H9 (cell line): ENCODE data around the gene ARPP19. TPM values are rescaled to one million over a fixed set of nuclear protein-coding genes. Genes with fewer than 3 reads are reported as not detected.
A peak's percentile ranks its signal among the peaks of the same experiment; 100 is the strongest.

Source experiments
- DNase-seq: peaks from one replicate; pipeline ENCODE4 v3.0.0-alpha.2; 2017
- H2AFZ ChIP-seq: one replicate; pipeline ENCODE4 v1.6.1; 2013; ENCODE audit warnings: mild to moderate bottlenecking, low read length, control low read depth, moderate library complexity
- H2AK5ac ChIP-seq: 2 replicates; pipeline ENCODE4 v1.6.1; 2013; ENCODE audit warnings: low read length, control low read depth, mixed read lengths; ENCODE audit not compliant: insufficient read length
- H2BK120ac ChIP-seq: one replicate; pipeline ENCODE4 v1.6.1; 2013; ENCODE audit warnings: low read depth, mild to moderate bottlenecking, low read length, control low read depth, inconsistent platforms; ENCODE audit not compliant: poor library complexity, severe bottlenecking
- H2BK12ac ChIP-seq: 2 replicates; pipeline ENCODE4 v1.6.1; 2013; ENCODE audit warnings: low read length, control low read depth, mixed read lengths, low read depth; ENCODE audit not compliant: insufficient read length
- H2BK15ac ChIP-seq: 2 replicates; pipeline ENCODE4 v1.6.1; 2013; ENCODE audit warnings: low read depth, low read length, control low read depth
- H2BK20ac ChIP-seq: one replicate; pipeline ENCODE4 v1.6.1; 2013; ENCODE audit warnings: low read depth, mild to moderate bottlenecking, low read length, control low read depth, inconsistent platforms; ENCODE audit not compliant: poor library complexity, severe bottlenecking
- H2BK5ac ChIP-seq: 2 replicates; pipeline ENCODE4 v1.6.1; 2013; ENCODE audit warnings: low read length, control low read depth, mixed read lengths; ENCODE audit not compliant: insufficient read length
- H3K14ac ChIP-seq: 2 replicates; pipeline ENCODE4 v1.6.1; 2013; ENCODE audit warnings: low read length, control low read depth; ENCODE audit not compliant: insufficient read depth
- H3K18ac ChIP-seq: 2 replicates; pipeline ENCODE4 v1.6.1; 2013; ENCODE audit warnings: low read depth, mild to moderate bottlenecking, mixed read lengths, low read length, control low read depth; ENCODE audit not compliant: insufficient read length
- H3K23ac ChIP-seq: 2 replicates; pipeline ENCODE4 v1.6.1; 2013; ENCODE audit warnings: low read length, control low read depth, mixed read lengths, low read depth; ENCODE audit not compliant: insufficient read length
- H3K23me2 ChIP-seq: 2 replicates; pipeline ENCODE4 v1.6.1; 2013; ENCODE audit warnings: low read depth, mild to moderate bottlenecking, mixed read lengths, low read length, control low read depth; ENCODE audit not compliant: insufficient read length, poor library complexity, severe bottlenecking
- H3K27ac ChIP-seq: 2 replicates; pipeline ENCODE4 v1.5.1; 2013; ENCODE audit warnings: low read length, control low read depth, mixed read lengths, low read depth; ENCODE audit not compliant: insufficient read length
- H3K27me3 ChIP-seq: 2 replicates; pipeline ENCODE4 v1.6.1; 2013; ENCODE audit warnings: low read length, control low read depth, inconsistent platforms; ENCODE audit not compliant: insufficient read depth
- H3K4ac ChIP-seq: 2 replicates; pipeline ENCODE4 v1.6.1; 2013; ENCODE audit warnings: low read depth, mild to moderate bottlenecking, control low read depth, inconsistent platforms, low read length, moderate library complexity
- H3K4me1 ChIP-seq: 2 replicates; pipeline ENCODE4 v1.6.1; 2013; ENCODE audit warnings: low read length, control low read depth, inconsistent platforms; ENCODE audit not compliant: insufficient read depth
- H3K4me2 ChIP-seq: 2 replicates; pipeline ENCODE4 v1.6.1; 2013; ENCODE audit warnings: low read length, control low read depth, mixed read lengths; ENCODE audit not compliant: insufficient read length, insufficient read depth
- H3K56ac ChIP-seq: 2 replicates; pipeline ENCODE4 v1.6.1; 2013; ENCODE audit warnings: low read depth, mild to moderate bottlenecking, mixed read lengths, low read length, control low read depth; ENCODE audit not compliant: insufficient read length
- H3K79me1 ChIP-seq: 2 replicates; pipeline ENCODE4 v1.6.1; 2013; ENCODE audit warnings: low read depth, mild to moderate bottlenecking, moderate library complexity, low read length, control low read depth, inconsistent platforms; ENCODE audit not compliant: insufficient read depth, poor library complexity, severe bottlenecking
- H3K79me2 ChIP-seq: 2 replicates; pipeline ENCODE4 v1.6.1; 2013; ENCODE audit warnings: low read length, control low read depth, inconsistent platforms; ENCODE audit not compliant: insufficient read depth
- H3K9ac ChIP-seq: 2 replicates; pipeline ENCODE4 v1.6.1; 2013; ENCODE audit warnings: low read length, control low read depth, mixed read lengths; ENCODE audit not compliant: insufficient read length; ENCODE audit errors: extremely low read depth
- H3K9me3 ChIP-seq: one replicate; pipeline ENCODE4 v1.6.1; 2013; ENCODE audit warnings: low read depth, low read length, inconsistent platforms; ENCODE audit not compliant: control insufficient read depth
- H3T11ph ChIP-seq: one replicate; pipeline ENCODE4 v1.6.1; 2013; ENCODE audit warnings: mild to moderate bottlenecking, low read length, control low read depth, inconsistent platforms
- H4K20me1 ChIP-seq: one replicate; pipeline ENCODE4 v1.6.1; 2013; ENCODE audit not compliant: control insufficient read depth, insufficient read length, insufficient read depth
- H4K5ac ChIP-seq: 2 replicates; pipeline ENCODE4 v1.6.1; 2013; ENCODE audit warnings: low read depth, mild to moderate bottlenecking, mixed read lengths, low read length, control low read depth; ENCODE audit not compliant: insufficient read length
- H4K8ac ChIP-seq: replicated peaks from 2 replicates; pipeline ENCODE4 v1.6.1; 2013; ENCODE audit warnings: low read length, control low read depth, mixed read lengths, low read depth; ENCODE audit not compliant: insufficient read length
- H4K91ac ChIP-seq: 2 replicates; pipeline ENCODE4 v1.6.1; 2013; ENCODE audit warnings: low read depth, mild to moderate bottlenecking, moderate library complexity, mixed read lengths, low read length, control low read depth; ENCODE audit not compliant: insufficient read length
- H3K27ac Mint-ChIP-seq, 3 experiments: 2 replicates in 2 of 3; 3 replicates in 1 of 3; pipeline ENCODE4 v1.8.0; 2020 to 2021; ENCODE audit warnings: mixed read lengths in 3 of 3, mild to moderate bottlenecking in 1 of 3, moderate library complexity in 1 of 3
- H3K27me3 Mint-ChIP-seq: 2 replicates; pipeline ENCODE4 v1.8.0; 2021; ENCODE audit warnings: low read depth, mild to moderate bottlenecking, moderate library complexity, mixed read lengths
- H3K36me3 Mint-ChIP-seq, 3 experiments: 2 replicates in 2 of 3; 3 replicates in 1 of 3; pipeline ENCODE4 v1.8.0; 2020 to 2021; ENCODE audit warnings: low read depth in 3 of 3, mixed read lengths in 3 of 3; ENCODE audit not compliant: insufficient read depth in 1 of 3
- H3K4me1 Mint-ChIP-seq, 2 experiments: 2 replicates each; pipeline ENCODE4 v1.8.0; 2020; ENCODE audit warnings: mixed read lengths in 2 of 2
- H3K4me3 Mint-ChIP-seq, 2 experiments: 2 replicates in 1 of 2; 3 replicates in 1 of 2; pipeline ENCODE4 v1.8.0; 2020 to 2021; ENCODE audit warnings: mild to moderate bottlenecking in 2 of 2, mixed read lengths in 2 of 2, moderate library complexity in 1 of 2
- H3K9me3 Mint-ChIP-seq, 2 experiments: 2 replicates in 1 of 2; 3 replicates in 1 of 2; pipeline ENCODE4 v1.8.0; 2020; ENCODE audit warnings: mild to moderate bottlenecking in 2 of 2, mixed read lengths in 2 of 2, moderate library complexity in 1 of 2
- CTCF ChIP-seq: fragments of 200-600 bp; sonication (generic); conservative IDR thresholded peaks from 3 replicates; pipeline ENCODE4 v1.8.0; 2021; ENCODE audit warnings: antibody characterized with exemption, mild to moderate bottlenecking
- WGBS: extraction: QIAGEN DNeasy Blood & Tissue Kit; methylation state at CpG from one replicate; pipeline ENCODE4 v1.1.7; 2013; ENCODE audit warnings: missing lambda C conversion rate, low lambda C conversion rate, mixed read lengths; ENCODE audit not compliant: insufficient read length; ENCODE audit errors: extremely low coverage; 5-methylcytosine and 5-hydroxymethylcytosine counted together
- total RNA-seq: library from RNA; stranded (reverse); gene quantifications from 2 replicates; pipeline ENCODE4 v1.2.1, GENCODE V29; 2021

The ARPP19 gene
- total RNA-seq, 1 experiment from 2014 or later: 247 TPM

GRCh38 chr15:52559022-52559421, 9.8 kb downstream of the ARPP19 start:
- Mint-ChIP-seq H3K9me3 (no peaks in the 10 kb centered on the region), H3K36me3 (peaks cover 12 to 38% (median 35%) of the 10 kb centered on the region in 3 experiments; a peak in 6 of 7 replicates), H3K27me3 (no peaks in the 10 kb centered on the region), H3K4me1 (peaks cover 11 to 17% of the 10 kb centered on the region in 2 experiments), H3K27ac (0 out of 7 replicates have a peak overlapping the region, but pooled peaks of 1 of the 3 experiments have one; percentile 26), H3K4me3 (no peak overlapping the region)
- DNase-seq: no peak
- no CpG with 5 or more reads among the region's 6 CpGs for WGBS
- no peak overlapping the region for H3T11ph ChIP-seq
- H3K56ac ChIP-seq: no peak overlapping the region
- H3K18ac ChIP-seq: no peak overlapping the region
- H4K91ac ChIP-seq: no peak overlapping the region
- H3K9me3 ChIP-seq: no peaks in the 10 kb centered on the region
- H3K23me2 ChIP-seq: no peaks in the 10 kb centered on the region
- no peak overlapping the region for H2BK120ac ChIP-seq
- no peak overlapping the region for H2BK15ac ChIP-seq
- no peak overlapping the region for H2AK5ac ChIP-seq
- H3K4ac ChIP-seq: no peak overlapping the region
- H2BK20ac ChIP-seq: no peak overlapping the region
- TF ChIP-seq CTCF: no peak
- H3K27ac ChIP-seq: no peak overlapping the region
- no peak overlapping the region for H4K5ac ChIP-seq
- H3K79me2 ChIP-seq: peaks cover 49% of the 10 kb centered on the region; the same call in 1 of the 2 replicates
- no peak overlapping the region for H3K23ac ChIP-seq
- no peak overlapping the region for H2BK5ac ChIP-seq
- no peak overlapping the region for H3K4me2 ChIP-seq
- H3K14ac ChIP-seq: no peak overlapping the region
- H3K27me3 ChIP-seq: no peaks in the 10 kb centered on the region
- no peak overlapping the region for H3K9ac ChIP-seq
- no peak overlapping the region for H2BK12ac ChIP-seq
- no peak overlapping the region for H4K8ac ChIP-seq
- H3K79me1 ChIP-seq: peaks cover 3% of the 10 kb centered on the region
- H4K20me1 ChIP-seq: no peaks in the 10 kb centered on the region
- H2AFZ ChIP-seq: no peak overlapping the region
- H3K4me1 ChIP-seq: no peaks in the 10 kb centered on the region
